Measurements from ENCODE around the gene TCF4.
A peak's percentile ranks its signal among the peaks of the same experiment; 100 is the strongest.

TCF4 gene

GRCh38 chr18:55405475-55405874 lies 182.5 kb downstream of the TCF4 start:
- no peak for DNase-seq

DNA sequence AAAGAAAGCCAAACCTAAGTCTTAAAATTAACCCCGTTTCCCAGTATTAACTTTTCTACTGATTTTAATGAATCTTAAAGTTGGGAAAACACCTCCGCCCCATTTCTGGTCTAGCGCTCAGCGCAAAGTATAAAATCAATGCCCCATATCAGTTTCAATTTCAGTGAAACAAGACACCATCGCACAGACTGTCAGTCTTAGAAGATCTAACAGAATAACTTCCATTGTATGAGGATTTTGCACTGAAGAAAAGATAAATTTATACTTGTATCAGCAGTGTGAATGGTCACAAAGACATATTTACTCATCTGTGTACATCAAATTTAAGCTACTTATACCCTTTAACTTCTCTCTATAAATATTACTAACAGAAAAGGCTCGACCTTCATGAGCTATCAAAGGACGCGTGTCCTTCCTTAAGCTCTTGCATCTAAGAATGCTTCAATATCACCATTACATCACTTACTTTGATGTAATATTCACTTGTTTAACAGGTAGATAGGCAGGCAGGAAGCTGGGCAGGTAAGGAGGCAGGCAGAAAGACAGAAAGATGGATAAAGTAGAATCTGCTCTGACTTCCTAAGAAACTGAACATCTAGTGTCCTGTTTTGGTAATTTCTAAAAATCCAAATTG lies 183.0 kb downstream of the TCF4 start:
- DNase-seq, result peak; percentile 49

DNA sequence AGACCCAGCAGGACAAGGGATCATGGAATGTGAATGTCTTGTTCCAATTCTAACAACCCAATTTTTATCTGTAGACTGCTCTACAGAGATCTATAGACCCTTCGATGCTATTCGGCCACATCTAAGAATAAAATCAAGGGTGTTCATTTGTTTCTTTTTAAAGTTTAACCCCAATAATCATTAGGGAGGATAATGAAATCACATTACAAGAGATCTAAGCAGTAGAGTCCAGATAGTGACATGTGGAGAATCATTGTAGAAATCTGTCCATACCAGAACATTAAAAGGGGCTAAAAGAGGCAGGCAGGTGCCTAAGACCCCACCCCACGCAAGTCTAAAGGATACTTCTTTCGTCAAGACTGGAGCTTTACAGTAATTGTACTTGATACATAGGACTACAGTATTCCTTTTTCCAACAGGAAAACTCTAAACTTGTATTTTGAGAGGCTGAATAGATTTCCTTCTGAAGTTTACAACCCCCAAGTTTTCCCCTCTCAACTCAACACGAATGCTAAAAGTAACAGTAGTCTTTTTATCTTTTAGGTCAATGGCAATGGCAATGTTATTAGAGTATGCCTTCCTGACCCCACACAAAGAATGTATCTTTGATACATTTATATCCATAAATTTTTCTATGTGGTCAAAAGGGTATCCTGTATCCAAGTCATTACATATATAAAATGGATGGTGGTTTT lies 183.7 kb downstream of the TCF4 start:
- DNase-seq, result no peak

DNA sequence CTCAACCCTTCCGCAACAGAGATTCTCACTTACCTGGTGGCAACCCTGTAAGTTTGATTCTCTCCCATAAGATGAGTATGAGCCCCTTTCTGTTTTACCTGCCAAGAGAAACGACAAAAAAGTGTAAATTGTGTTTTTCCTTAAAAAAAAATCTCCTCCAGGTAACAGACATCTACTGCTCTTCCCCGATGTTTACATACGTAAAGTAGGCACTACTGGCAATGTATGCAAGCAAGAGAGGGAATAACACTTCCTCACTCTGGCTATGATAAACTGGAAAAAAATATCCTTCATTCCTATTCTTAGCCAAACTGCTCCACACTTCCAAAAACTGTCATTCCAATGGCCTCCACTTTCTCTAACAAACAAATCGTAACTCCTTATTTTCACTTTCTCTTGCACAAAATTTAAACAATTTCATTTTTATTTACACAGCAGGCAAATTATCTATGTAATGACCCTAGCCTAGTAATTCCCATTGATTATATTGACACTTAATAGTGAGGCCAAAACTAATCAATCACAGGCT lies 184.5 kb downstream of the TCF4 start:
- no peak for DNase-seq

DNA sequence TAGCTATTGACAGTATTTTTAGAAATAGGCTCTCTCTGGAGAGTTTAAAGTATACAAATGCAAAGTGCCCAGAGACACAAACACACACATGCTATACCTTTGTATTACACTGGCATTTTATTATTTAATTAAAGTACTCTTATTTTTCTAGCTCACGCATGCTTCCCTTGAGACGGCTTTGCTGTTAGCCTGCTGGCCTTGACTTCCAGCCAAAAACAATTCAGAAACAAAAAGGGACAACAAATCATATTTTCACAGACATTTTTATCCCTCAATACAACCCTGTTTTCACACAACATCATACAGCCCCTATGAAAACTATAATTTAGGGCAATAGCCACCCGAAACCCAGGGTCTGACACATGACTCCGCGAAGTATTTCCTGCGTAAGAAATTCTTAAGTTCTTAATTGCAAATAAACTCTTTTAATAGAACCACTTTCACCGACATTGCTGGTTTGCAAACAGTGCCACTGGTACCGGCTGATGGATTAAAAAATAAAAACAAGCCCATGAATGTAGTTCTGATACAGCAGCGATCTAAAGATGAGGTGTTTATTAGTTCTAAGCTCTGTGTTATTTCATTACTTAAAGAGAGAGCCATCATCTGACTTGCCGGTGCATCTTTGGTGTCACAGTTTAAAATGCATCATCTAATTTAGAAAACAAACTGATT lies 185.1 kb downstream of the TCF4 start:
- DNase-seq, result peak; percentile 94

GRCh38 chr18:55401638-55402191 lies 186.3 kb downstream of the TCF4 start:
- no peak for DNase-seq

DNA sequence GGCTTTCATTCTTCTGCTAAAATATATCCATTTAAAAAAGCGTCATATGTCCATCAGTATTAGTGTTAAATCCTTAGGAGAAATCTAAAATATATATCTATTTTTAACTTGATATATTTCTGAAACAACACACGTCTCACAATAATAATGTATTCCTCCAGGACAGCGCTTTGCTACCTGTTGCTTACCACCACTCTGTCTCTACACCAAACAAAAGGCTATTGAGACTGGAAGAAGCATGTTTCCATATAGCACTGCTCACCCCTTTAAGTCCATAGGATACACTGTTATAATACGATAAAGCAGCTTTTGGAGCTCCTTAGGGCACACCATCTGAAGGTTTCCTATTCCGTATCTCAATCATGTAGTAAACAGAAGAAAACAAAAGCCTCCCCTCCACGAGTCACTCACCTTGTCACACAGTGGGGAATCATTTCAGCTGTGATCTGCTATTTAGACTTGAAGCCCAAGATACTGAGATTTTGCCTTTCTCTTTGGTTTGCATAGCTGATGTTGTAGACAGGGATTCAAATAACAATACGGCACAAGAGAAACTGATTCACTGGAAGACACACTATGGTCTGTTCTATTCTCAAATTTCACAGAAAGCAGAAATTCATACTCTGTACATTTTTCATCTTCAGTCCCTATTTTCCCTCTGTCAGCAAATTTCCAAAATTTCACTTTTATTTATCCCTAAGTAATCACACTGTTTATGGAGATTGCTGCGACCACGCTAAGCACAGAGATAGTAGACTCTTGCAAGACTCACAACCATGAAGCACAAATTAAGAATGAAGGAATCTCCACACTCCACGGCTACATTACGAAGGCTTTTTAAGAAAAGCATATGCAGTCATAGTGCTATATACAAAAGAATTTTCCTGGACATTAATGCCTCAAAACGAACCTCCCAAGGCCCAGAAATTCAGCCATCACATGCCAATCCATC lies 187.1 kb downstream of the TCF4 start:
- DNase-seq, result peak; percentile 40

- DNase-seq, result no peak
Observed at GRCh38 chr18:55400081-55400480, 187.9 kb downstream of the TCF4 start.

- no peak for DNase-seq
Observed at GRCh38 chr18:55398858-55399257, 189.1 kb downstream of the TCF4 start.

DNA sequence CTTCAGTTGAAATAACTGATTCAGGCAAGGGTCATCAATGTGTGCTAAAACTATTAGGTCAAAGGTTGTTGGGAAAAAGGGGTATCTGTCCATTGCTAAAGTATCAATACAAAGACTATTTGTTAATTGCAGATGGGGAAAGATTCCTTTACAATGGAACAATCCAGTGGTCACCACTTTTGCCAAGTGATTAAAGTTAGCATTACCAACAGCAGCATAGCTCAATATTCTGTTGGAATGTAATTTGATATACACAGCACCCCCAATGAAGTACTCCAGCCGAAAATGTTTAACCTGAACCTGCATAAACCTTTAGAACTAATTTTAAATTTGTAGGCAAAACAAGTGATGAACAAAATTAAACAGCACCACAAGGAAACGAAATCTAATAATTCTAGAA lies 191.0 kb downstream of the TCF4 start:
- DNase-seq, result no peak

DNA sequence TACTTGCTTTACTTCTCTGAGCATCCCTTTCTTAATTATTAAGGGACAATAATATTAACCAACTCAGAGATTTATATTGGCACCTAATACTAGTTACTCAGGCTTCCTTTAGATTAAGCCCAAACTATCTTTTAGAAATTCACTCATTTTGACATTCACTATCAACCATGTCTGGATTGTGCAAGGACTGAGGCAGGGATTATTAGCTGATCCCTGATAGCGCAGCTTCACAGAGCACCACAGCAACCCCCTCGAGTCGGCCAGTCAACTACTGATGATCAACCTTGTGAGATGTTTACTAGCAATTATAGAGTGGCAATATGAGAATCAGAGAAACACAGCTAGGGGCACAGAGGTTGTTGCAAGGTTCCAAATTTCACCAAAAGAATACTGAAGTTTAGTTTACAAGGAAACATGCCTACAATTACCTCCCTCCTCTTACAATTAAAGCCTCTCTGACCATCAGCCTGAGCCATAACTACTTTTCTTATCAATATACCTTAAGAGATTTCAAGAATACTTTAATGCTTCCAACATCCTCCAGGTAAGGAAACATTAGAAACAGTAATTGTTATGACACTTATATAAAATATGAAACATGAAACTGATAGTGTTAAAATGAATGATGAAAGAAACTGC lies 191.6 kb downstream of the TCF4 start:
- DNase-seq, result no peak

GRCh38 chr18:55395799-55396198 lies 192.2 kb downstream of the TCF4 start:
- DNase-seq, result no peak

DNA sequence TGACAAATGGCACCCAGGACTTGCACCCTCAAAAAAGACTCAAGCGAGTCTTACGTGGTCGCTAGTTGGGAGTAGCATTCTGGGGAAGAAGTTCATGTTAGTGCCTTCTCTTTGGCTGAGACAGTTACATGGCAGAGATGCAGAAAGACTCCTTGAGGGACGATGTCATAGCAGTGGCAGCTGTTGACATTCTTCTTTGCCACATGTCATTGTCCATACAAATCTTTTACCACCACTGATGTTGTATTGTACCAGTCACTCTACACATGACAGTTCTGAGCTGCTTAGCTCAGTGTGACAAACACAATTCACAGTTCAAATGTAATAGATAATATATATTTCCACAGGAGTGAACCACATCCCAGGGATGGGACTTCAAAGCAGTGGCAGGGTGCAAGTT lies 197.1 kb downstream of the TCF4 start:
- DNase-seq, result no peak

DNA sequence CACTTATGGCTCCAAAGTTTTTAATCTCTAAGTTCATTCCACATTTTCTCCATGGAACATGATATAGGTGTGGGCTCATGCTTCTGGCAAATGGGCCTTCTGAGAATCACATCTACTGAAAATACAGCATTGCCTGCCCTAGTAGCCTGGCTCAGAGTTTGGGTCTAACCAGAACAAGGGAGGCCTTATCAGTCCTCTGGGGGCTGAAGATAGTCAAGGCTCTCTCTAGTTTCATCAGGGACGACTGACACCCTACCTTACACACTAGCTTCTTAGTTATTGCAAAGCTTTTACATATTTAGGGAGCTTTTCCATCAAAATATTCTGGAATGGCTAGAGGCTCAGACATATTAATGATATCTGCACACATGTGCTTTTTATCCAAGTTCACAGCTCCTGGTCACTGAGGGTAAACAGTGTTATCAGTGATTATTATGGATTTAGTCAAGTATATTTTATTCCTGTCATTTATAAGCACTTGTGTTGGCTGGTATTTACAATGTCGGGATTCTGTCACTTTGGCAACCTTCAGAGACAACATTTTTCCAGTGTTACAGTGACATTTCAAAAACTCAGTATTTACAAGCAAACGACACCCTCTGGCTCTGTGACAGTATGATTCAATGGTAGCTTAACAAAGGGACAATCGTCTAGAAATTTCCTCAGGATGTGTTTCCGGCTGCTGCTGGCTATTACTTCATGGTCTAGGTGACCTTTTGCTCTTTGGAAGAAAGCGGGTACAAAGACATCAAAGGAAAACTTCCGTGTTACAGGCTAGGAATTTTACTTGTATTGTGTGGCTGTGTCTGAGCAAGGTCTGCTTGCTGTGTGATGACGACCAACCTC lies 200.6 kb downstream of the TCF4 start:
- no peak for DNase-seq

- no peak for DNase-seq
Observed at GRCh38 chr18:55386545-55386944, 201.4 kb downstream of the TCF4 start.

GRCh38 chr18:55385770-55386169 lies 202.2 kb downstream of the TCF4 start:
- peak; percentile 36 for DNase-seq

- DNase-seq, result peak; percentile 83
Observed at GRCh38 chr18:55384551-55385275, 203.3 kb downstream of the TCF4 start.

GRCh38 chr18:55384115-55384514 lies 203.9 kb downstream of the TCF4 start:
- no peak for DNase-seq

- no peak for DNase-seq
Observed at GRCh38 chr18:55382277-55382805, 205.7 kb downstream of the TCF4 start.

DNA sequence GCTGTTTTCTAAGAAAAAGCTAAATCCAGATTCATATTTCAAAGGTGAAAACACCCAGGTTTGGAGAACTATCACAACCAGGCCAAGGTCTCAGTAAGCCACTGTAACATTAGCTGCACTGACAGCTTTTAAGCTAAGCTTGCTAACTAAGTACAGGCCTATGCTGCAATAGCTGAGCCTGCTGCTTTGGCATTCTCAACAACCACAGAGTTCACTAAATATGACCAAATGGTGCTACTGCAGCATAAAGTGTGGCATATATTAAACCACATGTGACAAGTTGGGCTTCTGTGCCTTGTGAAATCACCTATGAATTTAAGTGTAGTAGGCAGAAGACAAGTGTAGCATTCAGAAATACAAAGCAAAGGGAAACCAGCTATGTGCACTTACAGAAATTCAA lies 206.7 kb downstream of the TCF4 start:
- no peak for DNase-seq
